Lower leg skin (tissue), 3 donors: ENCODE data around the gene RIMBP3C.
"Not testable (repeated sequence)": the region's sequence is repeated elsewhere in the genome, so short reads cannot be mapped to it uniquely, and the experiment has no call there.

Source experiments
- POLR2A ChIP-seq, 2 donors: fragments of 450-650 bp; IDR thresholded peaks; one replicate each; pipeline ENCODE4 v1.6.1; 2016 to 2017; ENCODE audit warnings: antibody characterized with exemption in 2 of 2, mild to moderate bottlenecking in 1 of 2, moderate library complexity in 1 of 2
- TF ChIP-seq, protein P1 (sequence below), 3 donors: fragments of 450-650 bp; IDR thresholded peaks; one replicate each; pipeline ENCODE4 v1.5.1; 2016; ENCODE audit warnings: antibody characterized with exemption in 3 of 3, mild to moderate bottlenecking in 3 of 3, moderate library complexity in 2 of 3

DNA sequence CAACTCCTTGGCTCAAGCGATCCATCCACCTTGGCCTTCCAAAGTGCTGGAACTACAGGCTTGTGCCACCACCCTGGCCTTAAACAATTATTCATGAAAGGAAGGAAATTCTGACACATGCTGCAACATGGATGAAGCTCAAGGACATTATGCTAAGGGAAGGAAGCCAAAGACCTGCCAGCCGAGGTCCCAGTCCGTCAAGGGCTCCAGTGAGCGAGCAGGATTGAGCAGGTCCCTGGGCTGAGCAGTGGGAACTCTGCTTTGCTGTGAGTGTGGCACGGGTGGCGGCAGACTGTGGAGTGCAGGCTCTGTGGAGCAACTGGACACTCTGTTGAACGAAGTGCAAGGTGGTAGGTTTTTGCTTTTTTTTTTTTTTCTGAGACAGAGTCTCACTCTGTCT is 11.4 kb downstream of the RIMBP3C start:
- TF ChIP-seq, protein P1, sequence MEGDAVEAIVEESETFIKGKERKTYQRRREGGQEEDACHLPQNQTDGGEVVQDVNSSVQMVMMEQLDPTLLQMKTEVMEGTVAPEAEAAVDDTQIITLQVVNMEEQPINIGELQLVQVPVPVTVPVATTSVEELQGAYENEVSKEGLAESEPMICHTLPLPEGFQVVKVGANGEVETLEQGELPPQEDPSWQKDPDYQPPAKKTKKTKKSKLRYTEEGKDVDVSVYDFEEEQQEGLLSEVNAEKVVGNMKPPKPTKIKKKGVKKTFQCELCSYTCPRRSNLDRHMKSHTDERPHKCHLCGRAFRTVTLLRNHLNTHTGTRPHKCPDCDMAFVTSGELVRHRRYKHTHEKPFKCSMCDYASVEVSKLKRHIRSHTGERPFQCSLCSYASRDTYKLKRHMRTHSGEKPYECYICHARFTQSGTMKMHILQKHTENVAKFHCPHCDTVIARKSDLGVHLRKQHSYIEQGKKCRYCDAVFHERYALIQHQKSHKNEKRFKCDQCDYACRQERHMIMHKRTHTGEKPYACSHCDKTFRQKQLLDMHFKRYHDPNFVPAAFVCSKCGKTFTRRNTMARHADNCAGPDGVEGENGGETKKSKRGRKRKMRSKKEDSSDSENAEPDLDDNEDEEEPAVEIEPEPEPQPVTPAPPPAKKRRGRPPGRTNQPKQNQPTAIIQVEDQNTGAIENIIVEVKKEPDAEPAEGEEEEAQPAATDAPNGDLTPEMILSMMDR (IDR thresholded peaks at IDR 0.05), result not testable (repeated sequence)
- not testable (repeated sequence) for TF ChIP-seq POLR2A (IDR thresholded peaks at IDR 0.05)
